ENCODE data around the gene CXCL3. TPM values are rescaled to one million over a fixed set of nuclear protein-coding genes. Genes with fewer than 3 reads are reported as not detected.
A peak's percentile ranks its signal among the peaks of the same experiment; 100 is the strongest.

The CXCL3 gene
- total RNA-seq, 2 donors from 2014 or later, result 1.4 to 4.8 TPM

- WGBS, result 18% methylated on average over 4 of the region's 4 CpGs
- Histone ChIP-seq H3K9me3 (no peaks in the 10 kb centered on the region), H3K27me3 (replicated peaks; ENCODE audit: insufficient read depth) (no peaks in the 10 kb centered on the region), H3K4me3 (peak overlapping the region; percentile 44 to 51), H3K4me1 (replicated peaks) (no peaks in the 10 kb centered on the region), H3K27ac (peak overlapping the region in 1 of 2 donors; percentile 55), H3K36me3 (no peaks in the 10 kb centered on the region)
- no peak for TF ChIP-seq POLR2AphosphoS5 (IDR thresholded peaks at IDR 0.05)
- TF ChIP-seq POLR2A (IDR thresholded peaks at IDR 0.05), result no peak
- TF ChIP-seq CTCF (IDR thresholded peaks at IDR 0.05), result no peak
- intact Hi-C loops (cut with DNase I), result no loop called here
- DNase-seq (ENCODE audit: low spot score), result no peak
Observed at GRCh38 chr4:74039315-74039763, 850 bp upstream of the CXCL3 start.

- H3K4me3 ChIP-seq, result peak overlapping the region; percentile 44 to 51
- no peak overlapping the region for H3K27ac ChIP-seq
- H3K36me3 ChIP-seq, result no peaks in the 10 kb centered on the region
- no peaks in the 10 kb centered on the region for H3K27me3 ChIP-seq (replicated peaks; ENCODE audit: insufficient read depth)
- intact Hi-C loops (cut with DNase I), result no loop called here
- WGBS, result 5% methylated on average over 17 of the region's 17 CpGs
- no peak for DNase-seq (ENCODE audit: low spot score)
- TF ChIP-seq POLR2AphosphoS5 (IDR thresholded peaks at IDR 0.05), result no peak
- no peak for TF ChIP-seq CTCF (IDR thresholded peaks at IDR 0.05)
- no peak for TF ChIP-seq POLR2A (IDR thresholded peaks at IDR 0.05)
- no peaks in the 10 kb centered on the region for H3K4me1 ChIP-seq (replicated peaks)
- no peaks in the 10 kb centered on the region for H3K9me3 ChIP-seq
Observed at GRCh38 chr4:74038086-74038424, 434 bp downstream of the CXCL3 start.

- WGBS, result 48% methylated on average over 4 of the region's 4 CpGs
- intact Hi-C loops (cut with DNase I), result no loop called here
Observed at GRCh38 chr4:74037076-74037955, 1.2 kb downstream of the CXCL3 start.

GRCh38 chr4:74033739-74034138 is 4.8 kb downstream of the CXCL3 start:
- no peaks in the 10 kb centered on the region for H3K4me1 ChIP-seq (replicated peaks)
- no peak overlapping the region for H3K4me3 ChIP-seq
- DNase-seq (ENCODE audit: low spot score), result no peak
- H3K9me3 ChIP-seq, result no peaks in the 10 kb centered on the region
- TF ChIP-seq POLR2AphosphoS5 (IDR thresholded peaks at IDR 0.05) (no peak), CTCF (IDR thresholded peaks at IDR 0.05) (no peak), POLR2A (IDR thresholded peaks at IDR 0.05) (no peak)
- no peak overlapping the region for H3K27ac ChIP-seq
- intact Hi-C loops (cut with DNase I), result no loop called here
- H3K36me3 ChIP-seq, result no peaks in the 10 kb centered on the region
- H3K27me3 ChIP-seq (replicated peaks; ENCODE audit: insufficient read depth), result no peaks in the 10 kb centered on the region

More at GRCh38 chr4:74037076-74037955, 1.2 kb downstream of the CXCL3 start:
- no peak for DNase-seq (ENCODE audit: low spot score)
- no peaks in the 10 kb centered on the region for H3K27me3 ChIP-seq (replicated peaks; ENCODE audit: insufficient read depth)
- H3K36me3 ChIP-seq, result no peaks in the 10 kb centered on the region
- H3K27ac ChIP-seq, result no peak overlapping the region
- H3K4me3 ChIP-seq, result no peak overlapping the region
- no peaks in the 10 kb centered on the region for H3K9me3 ChIP-seq
- TF ChIP-seq POLR2A (IDR thresholded peaks at IDR 0.05) (no peak), POLR2AphosphoS5 (IDR thresholded peaks at IDR 0.05) (no peak), CTCF (IDR thresholded peaks at IDR 0.05) (no peak)
- H3K4me1 ChIP-seq (replicated peaks), result no peaks in the 10 kb centered on the region

GRCh38 chr4:74032064-74032463 is 6.4 kb downstream of the CXCL3 start:
- no peak for TF ChIP-seq POLR2A (IDR thresholded peaks at IDR 0.05)
- TF ChIP-seq CTCF (IDR thresholded peaks at IDR 0.05), result no peak
- H3K27me3 ChIP-seq (replicated peaks; ENCODE audit: insufficient read depth), result no peaks in the 10 kb centered on the region
- no peaks in the 10 kb centered on the region for H3K36me3 ChIP-seq
- no peak for DNase-seq (ENCODE audit: low spot score)
- no peaks in the 10 kb centered on the region for H3K4me1 ChIP-seq (replicated peaks)
- no peak overlapping the region for H3K27ac ChIP-seq
- intact Hi-C loops (cut with DNase I), result no loop called here
- H3K9me3 ChIP-seq, result no peaks in the 10 kb centered on the region
- H3K4me3 ChIP-seq, result no peak overlapping the region
